AG04450 (cell line): Measurements from ENCODE around the gene PRPSAP1. TPM values are rescaled to one million over a fixed set of nuclear protein-coding genes. Genes with fewer than 3 reads are reported as not detected.
A peak's percentile ranks its signal among the peaks of the same experiment; 100 is the strongest.

Experiments
- CTCF ChIA-PET: fragments of 300-600, 350-600 bp; formaldehyde crosslinking; extraction: SDS; loops from one replicate; lab custom pipeline; 2022; ENCODE audit warnings: antibody characterized with exemption, inconsistent platforms; lab: Charles Lee
- POLR2A ChIA-PET: fragments of 350-600 bp; formaldehyde crosslinking; extraction: SDS; loops from one replicate; lab custom pipeline; 2021; ENCODE audit warnings: antibody characterized with exemption, inconsistent platforms; lab: Yijun Ruan, JAX
- DNase-seq: peaks from one replicate; pipeline ENCODE4 v3.0.0-alpha.2; 2011; ENCODE audit warnings: low read depth, low spot score
- H3K27ac ChIP-seq: one replicate; pipeline ENCODE4 v1.5.1; 2012; ENCODE audit warnings: low read depth, low read length, control low read depth
- H3K27me3 ChIP-seq: one replicate; pipeline ENCODE4 v1.6.0; 2012; ENCODE audit warnings: low read length; ENCODE audit not compliant: control insufficient read depth, insufficient read depth
- H3K4me3 ChIP-seq: 2 replicates; pipeline ENCODE4 v1.5.1; 2011; ENCODE audit warnings: mild to moderate bottlenecking, low read depth, low read length, control low read depth
- H3K9me3 ChIP-seq: 2 replicates; pipeline ENCODE4 v1.5.1; 2012; ENCODE audit warnings: low read length; ENCODE audit not compliant: control insufficient read depth, insufficient read depth
- CTCF ChIP-seq: IDR thresholded peaks from 2 replicates; pipeline ENCODE4 v1.5.1; 2011; ENCODE audit warnings: low read depth, low read length, control low read depth, inconsistent platforms
- polyA plus RNA-seq: library from polyadenylated mRNA; depleted of rRNA; stranded (reverse); fragments of >200 nt; gene quantifications from 2 replicates; pipeline ENCODE4 v1.2.3, GENCODE V29; 2011

Gene PRPSAP1
- polyA plus RNA-seq, 1 experiment: 49.9 TPM

GRCh38 chr17:76382803-76383545, 29.3 kb upstream of the PRPSAP1 start:
- no peak for DNase-seq
- Histone ChIP-seq H3K27me3 (no peaks in the 10 kb centered on the region), H3K4me3 (peak overlapping the region; percentile 74), H3K27ac (peak overlapping the region; percentile 85), H3K9me3 (no peaks in the 10 kb centered on the region; the same call in 1 of the 2 replicates)
- POLR2A ChIA-PET: interaction anchor here (0.7 to 3.8 kb wide), 3 partner anchors 13 to 93 kb away, joined by 3 to 37 read pairs (median 5); partner anchors contain the start of gene PRPSAP1
- no peak for TF ChIP-seq CTCF
- CTCF ChIA-PET: interaction anchor here (0.5 to 1.2 kb wide), 3 partner anchors 13 to 76 kb away, joined by 3 to 6 read pairs (median 4); no protein-coding TSS in a partner anchor

- peak overlapping the region; percentile 74 for H3K4me3 ChIP-seq
- DNase-seq: no peak
- H3K27me3 ChIP-seq: no peaks in the 10 kb centered on the region
- H3K27ac ChIP-seq: peak overlapping the region; percentile 85
- POLR2A ChIA-PET: interaction anchor here (1.1 to 3.8 kb wide), 2 partner anchors 12 to 29 kb away, joined by 5 to 37 read pairs; partner anchors contain the start of gene PRPSAP1
- H3K9me3 ChIP-seq: no peaks in the 10 kb centered on the region; the same call in 1 of the 2 replicates
- CTCF ChIA-PET: interaction anchor here (1.0 to 1.4 kb wide), 3 partner anchors 12 to 79 kb away, joined by 3 to 6 read pairs (median 4); no protein-coding TSS in a partner anchor
- TF ChIP-seq CTCF: no peak
These were observed 28.7 kb upstream of the PRPSAP1 start for GRCh38 chr17:76382351-76382802.

- H3K27ac ChIP-seq: peak overlapping the region; percentile 85
- TF ChIP-seq CTCF: no peak
- CTCF ChIA-PET: interaction anchor here (1.0 to 1.7 kb wide), 5 partner anchors 11 to 78 kb away, joined by 3 to 14 read pairs (median 4); no protein-coding TSS in a partner anchor
- DNase-seq: no peak
- H3K9me3 ChIP-seq: no peaks in the 10 kb centered on the region; the same call in 1 of the 2 replicates
- H3K4me3 ChIP-seq: peak overlapping the region; percentile 74
- H3K27me3 ChIP-seq: no peaks in the 10 kb centered on the region
- POLR2A ChIA-PET: interaction anchor here (0.7 to 3.8 kb wide), 3 partner anchors 12 to 29 kb away, joined by 5 to 37 read pairs (median 5); partner anchors contain the start of gene PRPSAP1
These were observed 28.1 kb upstream of the PRPSAP1 start for GRCh38 chr17:76381633-76382350.

- ChIA-PET CTCF (interaction anchor here (0.6 to 1.7 kb wide), 3 partner anchors 10 to 29 kb away, joined by 4 to 14 read pairs (median 6); no protein-coding TSS in a partner anchor), POLR2A (interaction anchor here (2.4 kb wide), 1 partner anchor 26 kb away, joined by 6 read pairs; the partner anchor contains the start of gene PRPSAP1)
- no peak for DNase-seq
- Histone ChIP-seq H3K27me3 (no peaks in the 10 kb centered on the region), H3K9me3 (no peaks in the 10 kb centered on the region), H3K27ac (no peak overlapping the region), H3K4me3 (no peak overlapping the region)
- TF ChIP-seq CTCF: no peak
These were observed 26.1 kb upstream of the PRPSAP1 start for GRCh38 chr17:76379646-76380376.
